ENCODE results near the gene SELP.
"Not testable (repeated sequence)": the region's sequence is repeated elsewhere in the genome, so short reads cannot be mapped to it uniquely, and the experiment has no call there.

The SELP gene

GRCh38 chr1:169658777-169659176 is 28.9 kb upstream of the SELP start:
- H3K9me2 ChIP-seq (replicated peaks; ENCODE audit: low read depth, low read length); H3K9ac ChIP-seq (ENCODE audit: low read depth, low read length, poor library complexity, severe bottlenecking); H2AFZ ChIP-seq (ENCODE audit: low read length); H3K4me3 ChIP-seq (ENCODE audit: low read length, poor library complexity, severe bottlenecking); H3F3A ChIP-seq (ENCODE audit: low read depth); H3K27me3 ChIP-seq (ENCODE audit: insufficient read depth, low read length, poor library complexity, severe bottlenecking); H3K4me2 ChIP-seq (ENCODE audit: low read depth, low read length, poor library complexity, severe bottlenecking); H4K20me1 ChIP-seq (ENCODE audit: insufficient read depth, low read length, poor library complexity, severe bottlenecking); H3K36me3 ChIP-seq (ENCODE audit: insufficient read depth, low read length); H3K79me2 ChIP-seq (ENCODE audit: insufficient read depth, low read length): not testable (repeated sequence)
- Histone ChIP-seq H3K4me1 (ENCODE audit: insufficient read depth, low read length, poor library complexity, severe bottlenecking) (peaks cover 11% of the 10 kb centered on the region), H3K9me3 (ENCODE audit: insufficient read depth, low read depth, low read length) (peaks cover 16% of the 10 kb centered on the region; the same call in 1 of the 2 replicates)

- H3K9me3 ChIP-seq (ENCODE audit: insufficient read depth, low read depth, low read length) = peaks cover 12% of the 10 kb centered on the region; the same call in 1 of the 2 replicates
- no peaks in the 10 kb centered on the region for H3K79me2 ChIP-seq (ENCODE audit: insufficient read depth, low read length)
- no peaks in the 10 kb centered on the region for H3K27me3 ChIP-seq (ENCODE audit: insufficient read depth, low read length, poor library complexity, severe bottlenecking)
Observed at GRCh38 chr1:169653873-169654272, 23.9 kb upstream of the SELP start.

DNA sequence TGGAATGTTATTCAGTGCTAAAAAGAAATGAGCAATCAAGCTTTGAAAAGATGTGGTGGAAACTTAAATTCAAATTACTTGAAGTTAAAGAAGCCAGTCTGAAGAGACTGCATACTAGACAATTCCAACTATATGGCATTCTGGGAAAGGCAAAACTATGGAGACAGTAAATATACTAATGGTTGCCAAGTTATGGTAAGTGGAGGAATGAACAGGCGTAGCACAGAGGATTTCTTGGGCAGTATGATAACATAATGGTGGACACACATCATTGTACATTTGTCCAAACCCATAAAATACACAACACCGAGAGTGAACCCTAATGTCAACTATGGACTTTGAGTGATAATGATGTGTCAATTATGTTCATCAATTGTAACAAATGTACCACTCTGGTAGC is 21.1 kb upstream of the SELP start:
- H3K36me3 ChIP-seq (ENCODE audit: insufficient read depth, low read length) = no peaks in the 10 kb centered on the region
- H3K9ac ChIP-seq (ENCODE audit: low read depth, low read length, poor library complexity, severe bottlenecking) = no peak overlapping the region
- H3K27me3 ChIP-seq (ENCODE audit: insufficient read depth, low read length, poor library complexity, severe bottlenecking) = no peaks in the 10 kb centered on the region
- no peak overlapping the region for H3K4me2 ChIP-seq (ENCODE audit: low read depth, low read length, poor library complexity, severe bottlenecking)
- H3K4me1 ChIP-seq (ENCODE audit: insufficient read depth, low read length, poor library complexity, severe bottlenecking) = peaks cover 28% of the 10 kb centered on the region
- H3K79me2 ChIP-seq (ENCODE audit: insufficient read depth, low read length) = no peaks in the 10 kb centered on the region
- no peaks in the 10 kb centered on the region for H4K20me1 ChIP-seq (ENCODE audit: insufficient read depth, low read length, poor library complexity, severe bottlenecking)
- peaks cover 9% of the 10 kb centered on the region; the same call in 1 of the 2 replicates for H3K9me3 ChIP-seq (ENCODE audit: insufficient read depth, low read depth, low read length)
- peaks cover 12% of the 10 kb centered on the region; the same call in 1 of the 2 replicates for H3F3A ChIP-seq (ENCODE audit: low read depth)
- H3K4me3 ChIP-seq (ENCODE audit: low read length, poor library complexity, severe bottlenecking) = no peak overlapping the region
- TF ChIP-seq CTCF (conservative IDR thresholded peaks at IDR 0.05; ENCODE audit: low read length) = no peak
- no peak for TF ChIP-seq EZH2phosphoT487 (IDR thresholded peaks at IDR 0.05; ENCODE audit: borderline replicate concordance)
- H3K9me2 ChIP-seq (replicated peaks; ENCODE audit: low read depth, low read length) = no peaks in the 10 kb centered on the region
- H2AFZ ChIP-seq (ENCODE audit: low read length) = no peak overlapping the region

More at GRCh38 chr1:169653873-169654272, 23.9 kb upstream of the SELP start:
- no peak overlapping the region for H3K9ac ChIP-seq (ENCODE audit: low read depth, low read length, poor library complexity, severe bottlenecking)
- H3K9me2 ChIP-seq (replicated peaks; ENCODE audit: low read depth, low read length) = no peaks in the 10 kb centered on the region
- no peak overlapping the region for H3K4me3 ChIP-seq (ENCODE audit: low read length, poor library complexity, severe bottlenecking)
- peaks cover 11% of the 10 kb centered on the region; the same call in 1 of the 2 replicates for H3F3A ChIP-seq (ENCODE audit: low read depth)
- H3K36me3 ChIP-seq (ENCODE audit: insufficient read depth, low read length) = no peaks in the 10 kb centered on the region
- peaks cover 19% of the 10 kb centered on the region for H3K4me1 ChIP-seq (ENCODE audit: insufficient read depth, low read length, poor library complexity, severe bottlenecking)
- no peaks in the 10 kb centered on the region for H4K20me1 ChIP-seq (ENCODE audit: insufficient read depth, low read length, poor library complexity, severe bottlenecking)
- H2AFZ ChIP-seq (ENCODE audit: low read length) = no peak overlapping the region
- TF ChIP-seq EZH2phosphoT487 (IDR thresholded peaks at IDR 0.05; ENCODE audit: borderline replicate concordance) = no peak
- no peak for TF ChIP-seq CTCF (conservative IDR thresholded peaks at IDR 0.05; ENCODE audit: low read length)
- no peak overlapping the region for H3K4me2 ChIP-seq (ENCODE audit: low read depth, low read length, poor library complexity, severe bottlenecking)

DNA sequence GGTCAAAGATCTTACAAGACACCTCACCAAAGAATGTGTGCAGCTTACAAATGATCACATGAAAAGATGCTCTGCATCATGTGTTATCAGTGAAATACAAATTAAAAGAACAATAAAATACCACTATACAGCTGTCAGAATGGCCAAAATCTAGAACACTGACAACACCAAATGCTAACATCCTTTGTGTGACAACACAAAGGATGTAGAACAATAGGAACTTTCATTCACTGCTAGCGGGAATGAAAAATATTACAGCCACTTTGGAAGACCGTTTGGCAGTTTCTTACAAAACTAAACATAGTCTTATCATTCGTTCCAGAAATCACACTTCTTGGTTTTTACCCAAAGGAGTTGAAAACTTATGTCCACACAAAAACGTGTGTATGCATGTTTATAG is 20.6 kb upstream of the SELP start:
- Histone ChIP-seq H3K9me2 (replicated peaks; ENCODE audit: low read depth, low read length) (no peaks in the 10 kb centered on the region), H3K9ac (ENCODE audit: low read depth, low read length, poor library complexity, severe bottlenecking) (no peak overlapping the region), H2AFZ (ENCODE audit: low read length) (no peak overlapping the region), H3F3A (ENCODE audit: low read depth) (peaks cover 12% of the 10 kb centered on the region; the same call in 1 of the 2 replicates), H3K36me3 (ENCODE audit: insufficient read depth, low read length) (no peaks in the 10 kb centered on the region), H3K4me1 (ENCODE audit: insufficient read depth, low read length, poor library complexity, severe bottlenecking) (peaks cover 28% of the 10 kb centered on the region), H4K20me1 (ENCODE audit: insufficient read depth, low read length, poor library complexity, severe bottlenecking) (no peaks in the 10 kb centered on the region), H3K4me3 (ENCODE audit: low read length, poor library complexity, severe bottlenecking) (no peak overlapping the region), H3K4me2 (ENCODE audit: low read depth, low read length, poor library complexity, severe bottlenecking) (no peak overlapping the region), H3K9me3 (ENCODE audit: insufficient read depth, low read depth, low read length) (peaks cover 6% of the 10 kb centered on the region; the same call in 1 of the 2 replicates), H3K27me3 (ENCODE audit: insufficient read depth, low read length, poor library complexity, severe bottlenecking) (no peaks in the 10 kb centered on the region), H3K79me2 (ENCODE audit: insufficient read depth, low read length) (no peaks in the 10 kb centered on the region)
- TF ChIP-seq CTCF (conservative IDR thresholded peaks at IDR 0.05; ENCODE audit: low read length) = no peak
- no peak for TF ChIP-seq EZH2phosphoT487 (IDR thresholded peaks at IDR 0.05; ENCODE audit: borderline replicate concordance)
